ENCODE data around the gene SEC16B.

DNA sequence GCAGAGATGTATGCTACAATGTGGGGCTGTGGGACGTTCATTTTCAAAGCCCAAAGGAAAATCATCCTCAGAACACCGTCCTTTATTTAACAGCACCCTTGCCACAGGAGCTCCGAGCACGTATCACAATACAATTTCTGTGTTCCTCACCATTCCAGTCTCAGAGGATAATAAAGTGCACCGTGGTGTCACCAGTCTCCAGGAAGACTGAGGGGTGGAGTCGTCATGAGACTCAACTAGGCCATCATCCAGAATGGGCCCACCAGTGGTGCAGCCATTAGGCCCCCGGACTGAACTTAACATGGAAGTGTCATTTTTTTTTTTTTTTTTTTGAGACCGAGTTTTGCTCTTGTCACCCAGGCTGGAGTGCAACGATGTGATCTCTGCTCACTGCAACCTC is 17.2 kb downstream of the SEC16B start:
- TF ChIP-seq, protein P1, sequence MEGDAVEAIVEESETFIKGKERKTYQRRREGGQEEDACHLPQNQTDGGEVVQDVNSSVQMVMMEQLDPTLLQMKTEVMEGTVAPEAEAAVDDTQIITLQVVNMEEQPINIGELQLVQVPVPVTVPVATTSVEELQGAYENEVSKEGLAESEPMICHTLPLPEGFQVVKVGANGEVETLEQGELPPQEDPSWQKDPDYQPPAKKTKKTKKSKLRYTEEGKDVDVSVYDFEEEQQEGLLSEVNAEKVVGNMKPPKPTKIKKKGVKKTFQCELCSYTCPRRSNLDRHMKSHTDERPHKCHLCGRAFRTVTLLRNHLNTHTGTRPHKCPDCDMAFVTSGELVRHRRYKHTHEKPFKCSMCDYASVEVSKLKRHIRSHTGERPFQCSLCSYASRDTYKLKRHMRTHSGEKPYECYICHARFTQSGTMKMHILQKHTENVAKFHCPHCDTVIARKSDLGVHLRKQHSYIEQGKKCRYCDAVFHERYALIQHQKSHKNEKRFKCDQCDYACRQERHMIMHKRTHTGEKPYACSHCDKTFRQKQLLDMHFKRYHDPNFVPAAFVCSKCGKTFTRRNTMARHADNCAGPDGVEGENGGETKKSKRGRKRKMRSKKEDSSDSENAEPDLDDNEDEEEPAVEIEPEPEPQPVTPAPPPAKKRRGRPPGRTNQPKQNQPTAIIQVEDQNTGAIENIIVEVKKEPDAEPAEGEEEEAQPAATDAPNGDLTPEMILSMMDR (IDR thresholded peaks at IDR 0.05; ENCODE audit: insufficient read depth, low read length, poor library complexity, severe bottlenecking) = no peak
- no peak for TF ChIP-seq EZH2phosphoT487 (conservative IDR thresholded peaks at IDR 0.05; ENCODE audit: low read length)

All from SU-DHL-6 (cell line).